Lower lobe of right lung (tissue), 2 donors: Measurements from ENCODE around the gene NUPR1. TPM values are rescaled to one million over a fixed set of nuclear protein-coding genes. Genes with fewer than 3 reads are reported as not detected.

Experiments
- ATAC-seq, 2 donors: fragments of 200-7000 bp; cut with Tn5 transposase; one replicate each; pipeline ENCODE4 v1.9.1; 2020 to 2022; ENCODE audit warnings: mild to moderate bottlenecking in 2 of 2, moderate library complexity in 2 of 2
- DNase-seq: peaks from one replicate; pipeline ENCODE4 v3.0.0-alpha.2; 2020
- H3K27ac ChIP-seq: fragments of 200-600 bp; one replicate; pipeline ENCODE4 v1.8.0; 2022
- H3K27me3 ChIP-seq: fragments of 200-600 bp; one replicate; pipeline ENCODE4 v1.8.0; 2022; ENCODE audit warnings: low read depth
- H3K36me3 ChIP-seq: fragments of 200-600 bp; one replicate; pipeline ENCODE4 v1.8.0; 2022; ENCODE audit warnings: mild to moderate bottlenecking
- H3K4me1 ChIP-seq: fragments of 200-600 bp; one replicate; pipeline ENCODE4 v1.8.0; 2022
- H3K4me3 ChIP-seq: fragments of 200-600 bp; one replicate; pipeline ENCODE4 v1.8.0; 2022; ENCODE audit warnings: mild to moderate bottlenecking
- H3K9me3 ChIP-seq: fragments of 200-600 bp; one replicate; pipeline ENCODE4 v1.8.0; 2022
- intact Hi-C: fragments of 100-400 bp; cut with DNase I; formaldehyde crosslinking; loops from one replicate; pipeline ENCODE4 v1.11.0; 2022
- total RNA-seq: library from RNA; stranded (reverse); fragmentation: NEBNext Ultra II Directional; extraction: Animal tissue kit (Norgen Biotek cat#: 25700); gene quantifications from one replicate; pipeline ENCODE4 v1.2.1, GENCODE V29; 2021
- TF ChIP-seq, protein P1 (sequence below): fragments of 200-600 bp; IDR thresholded peaks from one replicate; pipeline ENCODE4 v1.8.0; 2022; ENCODE audit warnings: antibody characterized with exemption, mild to moderate bottlenecking
- donor health status: DM: no; HTN: yes; CAD: no; lungs with severe emphysema.

The NUPR1 gene
- total RNA-seq, 1 donor from 2014 or later = 302 TPM

- no peak for ATAC-seq
- no peaks in the 10 kb centered on the region for H3K9me3 ChIP-seq
- TF ChIP-seq, protein P1, sequence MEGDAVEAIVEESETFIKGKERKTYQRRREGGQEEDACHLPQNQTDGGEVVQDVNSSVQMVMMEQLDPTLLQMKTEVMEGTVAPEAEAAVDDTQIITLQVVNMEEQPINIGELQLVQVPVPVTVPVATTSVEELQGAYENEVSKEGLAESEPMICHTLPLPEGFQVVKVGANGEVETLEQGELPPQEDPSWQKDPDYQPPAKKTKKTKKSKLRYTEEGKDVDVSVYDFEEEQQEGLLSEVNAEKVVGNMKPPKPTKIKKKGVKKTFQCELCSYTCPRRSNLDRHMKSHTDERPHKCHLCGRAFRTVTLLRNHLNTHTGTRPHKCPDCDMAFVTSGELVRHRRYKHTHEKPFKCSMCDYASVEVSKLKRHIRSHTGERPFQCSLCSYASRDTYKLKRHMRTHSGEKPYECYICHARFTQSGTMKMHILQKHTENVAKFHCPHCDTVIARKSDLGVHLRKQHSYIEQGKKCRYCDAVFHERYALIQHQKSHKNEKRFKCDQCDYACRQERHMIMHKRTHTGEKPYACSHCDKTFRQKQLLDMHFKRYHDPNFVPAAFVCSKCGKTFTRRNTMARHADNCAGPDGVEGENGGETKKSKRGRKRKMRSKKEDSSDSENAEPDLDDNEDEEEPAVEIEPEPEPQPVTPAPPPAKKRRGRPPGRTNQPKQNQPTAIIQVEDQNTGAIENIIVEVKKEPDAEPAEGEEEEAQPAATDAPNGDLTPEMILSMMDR = no peak
- H3K4me1 ChIP-seq = peaks cover 4% of the 10 kb centered on the region
- no peak overlapping the region for H3K4me3 ChIP-seq
- intact Hi-C loops = no loop called here
- no peak for DNase-seq
- H3K27me3 ChIP-seq = no peaks in the 10 kb centered on the region
- no peak overlapping the region for H3K27ac ChIP-seq
- no peaks in the 10 kb centered on the region for H3K36me3 ChIP-seq
Observed at GRCh38 chr16:28544998-28545397, 6.2 kb upstream of the NUPR1 start.

DNA sequence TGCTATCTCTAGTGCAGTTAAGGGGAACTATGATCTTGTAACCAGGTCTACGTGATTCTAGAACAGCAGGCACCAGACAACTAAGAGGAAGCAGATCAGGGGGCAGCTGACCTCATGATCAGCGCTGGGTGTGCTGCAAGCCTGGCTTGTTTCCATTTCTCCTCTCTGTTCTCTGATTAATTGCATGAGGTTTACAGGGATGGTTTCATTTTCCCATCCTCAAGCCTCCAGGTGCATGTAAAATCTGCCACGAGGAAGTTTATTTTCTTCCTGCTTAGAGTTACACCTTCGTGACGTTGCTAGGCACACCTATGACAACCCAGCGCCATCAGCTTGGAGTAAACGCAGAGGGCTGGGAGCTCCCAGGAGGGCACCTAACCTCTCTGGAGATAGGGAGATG, 4.3 kb upstream of the NUPR1 start:
- peaks cover 13% of the 10 kb centered on the region for H3K4me1 ChIP-seq
- H3K27me3 ChIP-seq = no peaks in the 10 kb centered on the region
- H3K4me3 ChIP-seq = no peak overlapping the region
- peak overlapping the region; percentile 78 for H3K27ac ChIP-seq
- intact Hi-C loops = no loop called here
- DNase-seq (peak; percentile 77), ATAC-seq (peak; percentile 43 to 73)
- TF ChIP-seq, protein P1 = no peak
- no peaks in the 10 kb centered on the region for H3K9me3 ChIP-seq
- H3K36me3 ChIP-seq = no peaks in the 10 kb centered on the region

- no peak for DNase-seq
- no peak overlapping the region for H3K4me3 ChIP-seq
- no peaks in the 10 kb centered on the region for H3K36me3 ChIP-seq
- H3K27me3 ChIP-seq = no peaks in the 10 kb centered on the region
- H3K4me1 ChIP-seq = peaks cover 13% of the 10 kb centered on the region
- intact Hi-C loops = no loop called here
- H3K9me3 ChIP-seq = no peaks in the 10 kb centered on the region
- ATAC-seq = no peak
- TF ChIP-seq, protein P1 = no peak
- peak overlapping the region; percentile 78 for H3K27ac ChIP-seq
Observed at GRCh38 chr16:28542646-28543045, 3.9 kb upstream of the NUPR1 start.

GRCh38 chr16:28540346-28540745, 1.6 kb upstream of the NUPR1 start:
- intact Hi-C loops = no loop called here
- TF ChIP-seq, protein P1 = no peak
- H3K36me3 ChIP-seq = peaks cover 15% of the 10 kb centered on the region
- no peak overlapping the region for H3K4me3 ChIP-seq
- no peak for DNase-seq
- no peaks in the 10 kb centered on the region for H3K27me3 ChIP-seq
- peak overlapping the region; percentile 46 for H3K27ac ChIP-seq
- no peak for ATAC-seq
- H3K9me3 ChIP-seq = no peaks in the 10 kb centered on the region
- H3K4me1 ChIP-seq = peaks cover 34% of the 10 kb centered on the region

DNA sequence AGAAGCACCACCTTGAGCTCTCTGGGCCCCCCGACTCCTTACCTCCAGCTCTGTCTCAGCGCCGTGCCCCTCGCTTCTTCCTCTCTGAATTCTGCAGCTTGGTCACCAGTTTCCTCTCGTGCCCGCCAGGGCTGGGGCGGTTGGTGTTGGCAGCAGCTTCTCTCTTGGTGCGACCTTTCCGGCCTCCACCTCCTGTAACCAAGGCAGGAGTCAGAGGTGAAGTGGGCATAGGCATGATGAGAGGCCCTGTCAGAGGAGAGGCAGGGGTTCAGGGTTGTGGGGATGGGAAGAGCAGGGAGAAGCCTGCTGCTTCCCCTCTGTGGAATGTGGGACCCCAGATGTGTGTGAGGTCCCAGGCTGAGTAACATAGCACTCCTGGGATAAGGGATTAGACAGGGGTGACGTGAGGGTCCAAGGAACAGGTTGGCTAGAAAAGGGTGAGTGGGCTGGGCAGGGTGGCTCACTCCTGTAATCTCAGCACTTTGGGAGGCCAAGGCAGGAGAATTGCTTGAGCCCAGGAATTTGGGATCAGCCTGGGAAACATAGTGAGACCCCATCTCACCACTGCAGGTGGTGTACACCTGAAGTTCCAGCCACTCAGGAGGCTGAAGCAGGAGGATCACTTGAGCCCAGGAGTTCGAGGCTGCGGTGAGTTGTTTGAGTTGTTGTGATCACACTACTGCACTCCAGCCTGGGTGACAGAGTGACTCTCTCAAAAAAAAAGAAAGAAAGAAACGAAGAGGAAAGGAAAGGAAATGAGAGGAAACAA, 626 bp downstream of the NUPR1 start:
- Histone ChIP-seq H3K4me1 (peaks cover 55% of the 10 kb centered on the region), H3K36me3 (peaks cover 15% of the 10 kb centered on the region), H3K4me3 (peak overlapping the region; percentile 73), H3K27me3 (no peaks in the 10 kb centered on the region), H3K27ac (peak overlapping the region; percentile 92), H3K9me3 (no peaks in the 10 kb centered on the region)
- TF ChIP-seq, protein P1 = no peak
- ATAC-seq = peak in 1 of 2 donors; percentile 33
- peak; percentile 55 for DNase-seq
- intact Hi-C loops = no loop called here
